Measurements from ENCODE around the gene CRIP1. TPM values are rescaled to one million over a fixed set of nuclear protein-coding genes. Genes with fewer than 3 reads are reported as not detected.

The CRIP1 gene
- total and polyA plus RNA-seq, 8 donors: 3.5 to 149 (median 60.1) TPM; not detected in 1

DNA sequence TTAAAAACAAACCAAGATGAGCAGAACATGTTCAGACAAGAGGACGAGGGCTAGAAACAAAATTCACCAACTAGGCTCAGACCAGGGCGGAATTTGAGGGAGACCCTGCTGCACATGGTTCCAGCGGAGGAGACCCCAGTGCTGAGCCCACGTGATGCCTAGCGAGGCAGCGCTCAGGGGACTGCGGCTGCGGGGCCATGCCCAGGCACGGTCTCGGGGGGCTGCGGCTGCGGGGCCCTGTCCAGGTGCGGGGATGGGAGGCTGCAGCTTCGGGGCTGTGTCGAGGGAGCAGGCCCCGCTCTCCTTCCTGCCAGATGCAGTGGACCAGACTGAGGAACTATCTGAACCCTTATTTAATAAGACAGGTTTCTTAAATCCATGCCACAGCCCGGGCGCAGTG is 24.8 kb upstream of the CRIP1 start:
- peaks cover 45 to 89% (median 87%) of the 10 kb centered on the region in 4 donors for H3K36me3 ChIP-seq
- H3K27ac ChIP-seq: no peak overlapping the region
- 92 to 97% (median 96%) methylated on average over 18 of the region's 18 CpGs for WGBS, 5 donors
- H3K4me1 ChIP-seq: peaks cover 0 to 5% (median 4%) of the 10 kb centered on the region in 4 donors
- TF ChIP-seq CTCF (IDR thresholded peaks at IDR 0.05) (no peak), EP300 (IDR thresholded peaks at IDR 0.05) (no peak), POLR2AphosphoS5 (IDR thresholded peaks at IDR 0.05) (no peak), POLR2A (IDR thresholded peaks at IDR 0.05) (no peak)
- H3K4me3 ChIP-seq: no peak overlapping the region
- DNase-seq: no peak
- H3K27me3 ChIP-seq: no peaks in the 10 kb centered on the region
- intact Hi-C loops (cut with DNase I; ENCODE audit: low total_unique reads): no loop called here
- no peaks in the 10 kb centered on the region for H3K9me3 ChIP-seq

GRCh38 chr14:105464501-105464900 is 22.2 kb upstream of the CRIP1 start:
- H3K9me3 ChIP-seq: no peaks in the 10 kb centered on the region
- intact Hi-C loops (cut with DNase I; ENCODE audit: low total_unique reads): no loop called here
- WGBS, 5 donors: 94 to 95% (median 94%) methylated on average over 32 to 33 of the region's 33 CpGs
- no peak overlapping the region for H3K4me3 ChIP-seq
- TF ChIP-seq EP300 (IDR thresholded peaks at IDR 0.05) (no peak), POLR2AphosphoS5 (IDR thresholded peaks at IDR 0.05) (no peak), POLR2A (IDR thresholded peaks at IDR 0.05) (no peak), CTCF (IDR thresholded peaks at IDR 0.05) (no peak)
- DNase-seq: no peak
- H3K27ac ChIP-seq: no peak overlapping the region
- H3K27me3 ChIP-seq: no peaks in the 10 kb centered on the region
- H3K4me1 ChIP-seq: peaks cover 14 to 31% (median 29%) of the 10 kb centered on the region in 4 donors
- peaks cover 38 to 95% (median 89%) of the 10 kb centered on the region in 4 donors for H3K36me3 ChIP-seq

GRCh38 chr14:105465209-105466031 is 21.3 kb upstream of the CRIP1 start:
- TF ChIP-seq POLR2AphosphoS5 (IDR thresholded peaks at IDR 0.05): no peak
- TF ChIP-seq POLR2A (IDR thresholded peaks at IDR 0.05): no peak
- no peak for TF ChIP-seq EP300 (IDR thresholded peaks at IDR 0.05)
- TF ChIP-seq CTCF (IDR thresholded peaks at IDR 0.05): no peak
- 78 to 89% (median 83%) methylated on average over 18 to 20 of the region's 20 CpGs for WGBS, 5 donors
- no peak overlapping the region for H3K27ac ChIP-seq
- peaks cover 38 to 99% (median 93%) of the 10 kb centered on the region in 4 donors for H3K36me3 ChIP-seq
- no peak overlapping the region for H3K4me3 ChIP-seq
- H3K27me3 ChIP-seq: no peaks in the 10 kb centered on the region
- no peak for DNase-seq
- H3K4me1 ChIP-seq: peaks cover 15 to 40% (median 36%) of the 10 kb centered on the region in 4 donors
- no peaks in the 10 kb centered on the region for H3K9me3 ChIP-seq
- intact Hi-C loops (cut with DNase I; ENCODE audit: low total_unique reads): no loop called here

DNA sequence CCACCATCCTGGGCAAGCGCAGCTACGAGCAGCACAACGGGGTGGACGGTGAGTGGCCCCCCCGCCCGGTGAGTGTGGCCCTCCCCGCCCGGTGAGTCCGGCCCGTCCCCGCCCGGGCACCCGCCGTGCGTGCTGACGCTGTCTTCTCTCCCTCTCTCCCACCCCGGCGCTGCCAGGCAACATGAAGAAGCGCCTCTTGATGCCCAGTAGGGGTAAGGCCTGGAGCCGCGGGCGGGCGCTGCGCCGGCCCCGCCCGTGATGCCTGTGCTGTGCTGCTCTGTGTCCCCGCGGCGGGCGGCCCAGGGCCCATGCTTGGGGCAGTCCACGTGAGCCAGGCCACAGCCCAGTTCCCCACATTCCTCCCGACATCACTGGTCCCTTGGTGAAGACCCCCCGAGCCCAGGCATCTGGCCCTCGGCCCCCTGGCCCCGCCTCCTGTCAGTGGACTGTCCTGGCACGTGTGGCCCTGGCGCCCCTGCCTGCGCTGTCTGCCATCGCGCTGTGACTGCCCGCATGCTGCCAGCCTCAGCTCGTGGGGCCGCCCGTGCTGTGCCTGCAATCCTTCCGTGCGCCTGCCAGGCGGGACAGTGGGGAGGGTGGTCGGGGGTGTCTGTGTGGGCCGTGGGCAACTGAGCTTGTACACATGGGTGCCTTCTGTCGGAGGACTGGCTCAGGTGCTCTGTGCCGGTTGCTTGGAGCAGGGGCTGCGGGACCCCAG is 20.0 kb upstream of the CRIP1 start:
- Histone ChIP-seq H3K27me3 (no peaks in the 10 kb centered on the region), H3K9me3 (no peaks in the 10 kb centered on the region), H3K4me3 (no peak overlapping the region), H3K27ac (no peak overlapping the region), H3K4me1 (peaks cover 15 to 53% (median 43%) of the 10 kb centered on the region in 4 donors), H3K36me3 (peaks cover 35 to 93% (median 84%) of the 10 kb centered on the region in 4 donors)
- no peak for TF ChIP-seq POLR2AphosphoS5 (IDR thresholded peaks at IDR 0.05)
- no peak for TF ChIP-seq CTCF (IDR thresholded peaks at IDR 0.05)
- TF ChIP-seq POLR2A (IDR thresholded peaks at IDR 0.05): no peak
- no peak for TF ChIP-seq EP300 (IDR thresholded peaks at IDR 0.05)
- intact Hi-C loops (cut with DNase I; ENCODE audit: low total_unique reads): no loop called here
- 78 to 89% (median 85%) methylated on average over 27 to 53 of the region's 53 CpGs for WGBS, 5 donors
- DNase-seq: no peak

Data from stomach (tissue), 9 donors.